HG02798 (cell line): ENCODE data around the gene AUTS2.

Experiments
- ATAC-seq: cut with Tn5 transposase; IDR thresholded peaks from one replicate; pipeline ENCODE4 v1.9.1; 2021; ENCODE audit warnings: mild to moderate bottlenecking; ENCODE audit not compliant: unreplicated experiment, poor library complexity

Gene AUTS2

DNA sequence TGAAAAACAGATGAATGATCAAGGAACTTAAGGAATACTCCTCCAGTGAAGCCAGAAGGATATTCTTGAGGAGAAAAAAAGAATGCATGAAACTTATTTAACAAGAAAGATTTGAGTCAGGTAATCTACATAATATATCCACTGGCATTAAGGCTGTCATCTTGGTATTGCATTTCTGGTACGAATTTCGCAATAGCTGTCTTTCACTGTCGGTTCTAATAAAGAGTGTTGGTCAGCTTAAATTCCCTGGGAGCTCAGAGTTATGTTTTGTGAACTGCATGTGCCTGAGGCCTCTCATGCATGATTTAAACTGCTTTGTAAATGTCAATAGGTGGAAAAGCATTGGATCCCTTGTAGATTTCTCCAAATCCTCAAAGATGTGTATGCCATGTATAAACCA is 968.4 kb downstream of the AUTS2 start:
- no peak for ATAC-seq

DNA sequence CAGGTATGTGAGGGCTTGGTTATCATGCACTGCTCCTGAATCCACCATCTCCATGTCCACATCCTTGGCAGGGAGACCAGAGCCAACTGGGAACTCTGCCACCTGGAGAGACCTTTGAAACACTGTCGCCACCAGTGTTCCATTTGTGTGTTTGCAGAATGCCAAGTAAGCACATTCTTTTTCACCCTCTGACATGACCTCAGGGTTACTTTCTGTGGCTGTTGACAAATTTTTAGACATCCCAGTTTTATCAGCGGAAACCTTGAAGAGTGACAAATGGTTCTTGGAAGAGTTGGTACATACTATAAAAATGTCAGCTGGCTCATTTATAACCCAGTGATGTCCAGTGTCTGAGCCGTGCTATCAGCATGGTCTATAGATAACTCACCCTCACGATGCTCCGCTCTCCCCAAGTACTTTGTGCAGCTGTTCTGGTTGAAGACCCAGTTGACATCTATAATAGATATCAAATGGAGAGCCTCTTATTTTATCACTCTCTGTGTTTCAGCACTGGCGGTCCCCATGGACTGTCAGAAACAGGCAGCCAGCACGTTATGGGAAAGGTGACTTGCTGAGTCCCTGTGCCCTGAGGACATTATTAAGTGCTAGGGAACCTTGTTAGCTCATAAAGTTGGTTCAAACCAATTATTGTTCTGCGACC is 970.5 kb downstream of the AUTS2 start:
- no peak for ATAC-seq

DNA sequence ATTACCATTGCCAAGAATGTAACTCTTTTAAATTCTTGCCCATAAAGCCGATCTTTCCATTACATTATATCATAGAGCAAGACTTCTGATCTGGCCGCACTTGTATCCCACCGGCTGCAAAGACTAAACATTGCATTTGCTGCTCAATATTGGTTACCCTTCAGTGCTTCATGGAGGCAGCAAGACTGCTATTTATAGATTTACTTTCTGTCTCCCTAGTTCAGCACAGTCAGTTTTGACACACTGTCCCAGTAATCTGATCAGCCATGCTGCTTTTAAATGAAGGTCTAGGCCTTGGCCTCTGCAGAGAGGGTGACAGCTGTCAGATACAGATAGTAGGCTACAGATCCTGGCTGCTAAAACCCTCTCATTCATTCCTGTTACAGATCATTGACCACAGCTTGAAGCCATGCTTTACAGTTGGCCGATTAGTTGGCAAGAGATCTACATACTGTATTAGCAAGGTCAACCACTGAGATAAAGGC is 971.1 kb downstream of the AUTS2 start:
- ATAC-seq, result no peak

DNA sequence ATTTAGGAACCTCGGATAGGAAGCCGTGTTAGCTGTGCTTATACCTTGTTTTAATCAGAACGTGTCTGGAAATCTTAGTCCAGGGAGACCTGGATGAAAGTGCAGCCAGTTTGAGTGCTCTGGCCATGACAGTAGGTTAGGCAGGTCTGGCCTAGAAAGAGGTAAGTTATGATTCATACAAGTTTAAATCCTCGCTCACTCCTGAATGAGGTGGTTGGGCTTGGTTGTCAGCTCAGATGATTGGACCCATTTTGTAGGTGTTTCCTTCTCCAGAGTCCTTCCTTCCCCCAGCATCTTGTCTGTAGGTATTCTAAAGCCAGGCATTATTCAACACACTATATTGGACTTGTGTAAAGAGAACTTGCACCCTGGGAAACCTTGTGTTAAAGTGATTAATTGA is 971.8 kb downstream of the AUTS2 start:
- no peak for ATAC-seq

DNA sequence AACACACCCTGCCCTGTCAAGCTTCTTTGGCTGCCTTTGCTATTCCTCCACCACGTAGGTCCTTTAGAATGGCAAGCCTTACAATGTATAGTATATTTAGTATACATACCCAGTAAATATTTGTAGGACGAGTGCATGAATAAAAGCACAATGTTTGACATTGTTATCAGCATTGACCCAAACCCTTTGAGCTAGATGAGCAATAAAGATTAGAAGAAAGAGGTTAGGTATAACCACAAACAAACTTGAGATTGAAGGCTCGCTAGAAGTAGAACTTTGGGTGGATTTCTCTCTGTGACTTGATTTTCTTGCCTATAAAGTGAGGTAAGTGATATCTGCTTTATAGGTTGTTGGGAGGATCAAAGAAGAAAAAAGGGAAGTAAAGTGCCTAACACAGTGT is 972.7 kb downstream of the AUTS2 start:
- no peak for ATAC-seq

DNA sequence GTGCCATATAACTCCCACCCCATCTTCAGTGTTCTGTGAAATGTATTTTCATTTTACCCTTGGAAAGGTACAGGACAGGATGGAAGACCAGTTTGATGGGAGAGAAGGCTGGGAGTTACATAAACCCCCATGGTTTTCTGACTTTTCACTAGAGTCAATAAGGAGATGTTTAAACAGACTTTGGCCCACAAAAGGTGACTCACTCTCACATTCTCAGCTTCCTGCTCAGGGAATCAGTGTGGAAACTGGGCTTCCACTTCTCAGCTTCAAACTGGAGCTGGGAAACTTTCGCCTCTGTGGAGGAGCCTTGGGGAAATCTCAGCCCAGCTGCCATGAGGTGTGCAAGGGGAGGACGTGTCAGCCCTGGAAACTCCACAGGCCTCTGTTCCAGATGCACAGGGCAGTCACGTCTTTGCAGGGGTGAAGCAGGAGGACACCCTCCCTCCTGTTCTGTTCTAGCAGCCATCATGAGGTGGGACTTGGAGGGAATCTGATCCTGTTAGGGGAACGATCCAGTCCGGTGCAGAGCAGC is 973.2 kb downstream of the AUTS2 start:
- ATAC-seq, result no peak

DNA sequence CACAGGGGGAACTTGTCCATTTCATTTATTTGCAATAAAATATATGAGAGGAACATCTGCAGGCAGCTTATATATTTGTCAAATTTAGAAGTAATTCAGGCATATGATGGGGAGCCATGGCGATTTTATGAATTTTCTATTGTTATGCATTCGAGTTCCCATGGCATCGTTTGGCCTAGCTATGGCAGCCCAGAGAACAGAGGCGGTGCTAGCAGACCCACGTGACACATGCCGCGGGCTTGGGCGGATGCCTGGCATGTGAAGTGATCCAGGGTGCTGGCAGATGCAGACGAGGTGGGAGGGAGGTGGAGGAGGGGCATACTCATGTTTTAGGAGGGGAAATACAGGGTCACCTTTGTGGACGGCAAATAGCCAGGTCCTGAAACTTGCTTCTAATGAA is 973.7 kb downstream of the AUTS2 start:
- no peak for ATAC-seq

DNA sequence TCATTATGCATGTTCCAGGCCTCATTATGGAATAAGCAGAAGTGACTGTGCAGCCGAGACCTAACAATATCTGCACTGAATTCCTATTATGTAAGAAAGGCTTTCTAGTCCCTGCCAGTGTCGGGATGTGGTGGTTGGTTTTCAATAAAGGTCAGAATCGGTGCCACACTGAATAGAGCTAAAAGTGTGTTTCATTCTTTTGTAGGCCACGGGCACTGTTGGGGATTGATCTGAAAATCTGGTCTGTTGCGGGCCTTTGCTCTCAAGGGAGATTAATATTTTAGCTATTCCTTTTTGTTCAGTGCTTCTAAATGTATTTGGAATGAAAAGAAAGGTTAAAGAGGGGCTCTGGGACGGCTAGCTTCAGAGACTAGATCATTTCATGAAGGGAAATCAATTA is 974.3 kb downstream of the AUTS2 start:
- no peak for ATAC-seq

DNA sequence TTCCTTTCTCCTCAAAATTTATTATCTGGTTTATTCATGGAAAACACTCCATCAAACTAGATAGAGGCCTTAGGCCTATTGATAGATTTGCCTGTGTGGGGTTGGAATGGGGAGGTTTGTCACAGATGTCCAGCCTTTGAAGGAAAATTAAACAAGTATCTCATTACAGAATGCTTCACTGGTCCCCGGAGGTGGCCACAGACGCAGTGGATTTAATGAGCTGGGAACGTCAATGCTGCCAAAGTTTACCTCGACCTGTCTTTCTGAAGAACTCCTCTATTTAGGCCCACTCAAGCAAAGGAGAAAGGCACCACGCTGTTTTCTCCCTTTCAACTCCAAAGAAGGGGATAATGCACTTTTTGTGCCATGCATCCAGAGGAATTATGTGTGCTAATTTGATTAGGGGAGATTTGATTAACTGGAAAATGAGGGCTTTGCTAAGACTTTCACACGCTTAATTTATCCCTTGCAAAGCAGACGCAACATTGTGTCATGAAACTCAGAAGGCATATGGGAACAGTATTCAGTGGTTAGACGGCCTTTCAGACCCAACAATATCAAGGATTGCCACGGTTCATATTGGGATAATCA is 974.9 kb downstream of the AUTS2 start:
- no peak for ATAC-seq

DNA sequence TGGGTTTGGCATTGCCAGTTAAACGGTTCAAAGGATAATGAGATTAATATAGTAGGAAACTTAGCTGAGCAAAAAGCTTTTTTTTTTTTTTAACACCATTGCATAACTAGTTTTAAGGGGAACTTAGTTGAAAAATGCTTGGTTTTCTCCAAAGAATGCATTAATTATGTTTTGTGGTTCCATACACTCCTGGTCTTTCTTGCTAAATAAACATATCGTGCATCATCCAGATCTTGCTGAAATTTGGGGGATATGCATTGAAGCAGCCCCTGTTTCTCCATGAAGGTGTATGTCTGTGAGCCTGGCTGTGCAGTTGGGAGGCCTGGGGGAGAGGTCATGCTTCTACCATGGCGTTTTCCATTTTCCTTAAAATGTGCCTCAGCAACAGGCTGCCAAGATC is 975.4 kb downstream of the AUTS2 start:
- no peak for ATAC-seq

DNA sequence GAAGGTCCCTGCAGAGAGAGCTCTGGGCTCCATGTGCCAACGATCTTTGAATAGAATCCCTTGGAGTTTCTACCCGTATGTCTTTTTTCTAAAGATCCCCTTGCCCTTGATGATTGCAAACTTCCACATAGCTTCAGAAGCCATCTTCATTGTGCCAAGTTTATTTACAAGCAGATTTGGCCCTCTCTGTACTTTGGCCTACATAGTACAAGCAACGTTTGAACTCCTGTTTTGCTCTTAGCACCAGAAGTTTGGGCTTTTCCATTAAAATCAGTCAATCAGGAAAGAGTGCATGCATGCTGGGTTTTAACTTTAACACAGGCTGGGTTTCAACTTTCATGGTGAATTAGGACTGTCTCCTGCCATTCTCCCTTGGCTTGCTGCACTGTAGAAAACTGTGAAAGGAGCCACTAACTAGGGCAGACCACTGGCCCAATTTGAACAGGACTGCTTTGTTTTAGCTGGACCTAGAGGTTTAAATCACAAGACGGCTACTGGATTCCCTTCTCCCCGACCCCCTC is 976.1 kb downstream of the AUTS2 start:
- no peak for ATAC-seq

DNA sequence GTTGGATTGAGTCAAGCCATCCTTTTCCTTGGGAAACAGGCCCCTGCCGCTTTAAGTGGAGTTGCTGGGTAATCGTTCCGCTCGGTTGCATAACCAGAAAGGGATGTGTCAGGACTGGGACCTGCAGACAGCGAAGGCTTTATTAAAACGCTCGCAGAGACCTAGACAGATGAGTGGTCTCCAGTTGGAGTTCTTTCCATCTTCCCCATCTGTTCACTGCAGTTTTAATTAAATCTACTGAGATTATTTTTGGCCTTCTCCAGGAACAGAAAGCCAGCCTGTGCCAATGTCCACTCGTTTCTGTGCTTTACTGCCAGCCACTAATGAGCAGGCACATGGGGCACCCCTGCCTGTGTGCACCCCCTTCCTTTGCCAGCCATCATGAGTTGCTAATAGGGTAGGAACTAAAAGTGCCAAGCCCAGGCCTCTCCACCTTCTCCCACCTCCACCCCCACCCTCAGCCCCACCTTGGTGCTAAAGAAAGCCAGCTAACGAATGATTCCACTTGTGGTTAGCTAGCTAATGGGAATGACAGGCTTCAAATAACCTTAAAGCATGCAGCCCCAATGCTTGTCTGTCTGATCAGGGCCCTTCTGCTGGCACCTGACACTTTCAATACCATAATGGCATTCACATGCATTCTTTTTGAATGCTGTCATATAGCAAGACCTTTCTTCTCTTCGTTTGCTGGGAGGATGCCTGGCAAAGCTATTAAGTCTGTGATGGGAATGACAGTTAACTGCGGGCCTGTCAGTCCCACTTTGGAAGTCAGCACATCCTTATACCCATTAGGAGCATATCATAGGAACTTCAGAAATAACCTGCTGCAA is 976.9 kb downstream of the AUTS2 start:
- ATAC-seq, result no peak

DNA sequence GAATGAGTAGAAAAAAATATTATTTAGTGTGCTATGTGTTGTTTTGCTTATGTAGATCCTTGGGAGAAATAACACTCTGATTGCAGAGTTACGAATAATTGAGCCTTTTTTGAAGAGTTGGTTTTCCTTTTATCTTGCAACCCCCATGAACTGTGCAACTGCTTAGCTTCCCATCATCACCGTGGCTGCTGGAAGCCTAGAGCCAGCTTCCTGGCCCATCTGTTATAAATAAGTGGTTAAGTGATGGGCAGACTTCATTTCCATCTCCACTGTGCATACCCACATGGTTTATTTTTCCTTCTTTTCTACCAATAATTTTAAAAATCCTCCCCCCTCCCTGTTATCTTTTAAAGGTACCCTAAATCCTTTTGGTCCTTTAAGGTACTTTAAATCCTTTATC is 978.8 kb downstream of the AUTS2 start:
- ATAC-seq, result no peak

DNA sequence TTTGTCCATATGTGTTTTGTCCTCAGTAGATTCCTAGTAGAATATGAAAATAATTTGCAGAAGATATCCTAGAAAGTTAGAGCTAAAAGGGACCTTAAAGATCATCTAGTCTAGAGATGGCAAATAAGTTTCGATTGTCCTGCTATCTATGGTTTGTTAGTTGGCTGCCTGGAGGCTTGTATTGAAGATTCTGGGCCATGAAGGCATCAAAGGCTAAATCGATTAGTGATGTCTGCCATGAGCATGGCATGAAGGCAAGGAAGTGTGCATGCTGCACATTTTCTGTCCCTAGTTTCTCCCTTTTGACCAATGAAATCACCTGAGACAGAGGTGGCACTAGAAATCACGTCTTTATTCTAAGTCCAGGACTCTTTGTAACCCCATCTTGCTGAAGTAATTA is 979.9 kb downstream of the AUTS2 start:
- no peak for ATAC-seq

DNA sequence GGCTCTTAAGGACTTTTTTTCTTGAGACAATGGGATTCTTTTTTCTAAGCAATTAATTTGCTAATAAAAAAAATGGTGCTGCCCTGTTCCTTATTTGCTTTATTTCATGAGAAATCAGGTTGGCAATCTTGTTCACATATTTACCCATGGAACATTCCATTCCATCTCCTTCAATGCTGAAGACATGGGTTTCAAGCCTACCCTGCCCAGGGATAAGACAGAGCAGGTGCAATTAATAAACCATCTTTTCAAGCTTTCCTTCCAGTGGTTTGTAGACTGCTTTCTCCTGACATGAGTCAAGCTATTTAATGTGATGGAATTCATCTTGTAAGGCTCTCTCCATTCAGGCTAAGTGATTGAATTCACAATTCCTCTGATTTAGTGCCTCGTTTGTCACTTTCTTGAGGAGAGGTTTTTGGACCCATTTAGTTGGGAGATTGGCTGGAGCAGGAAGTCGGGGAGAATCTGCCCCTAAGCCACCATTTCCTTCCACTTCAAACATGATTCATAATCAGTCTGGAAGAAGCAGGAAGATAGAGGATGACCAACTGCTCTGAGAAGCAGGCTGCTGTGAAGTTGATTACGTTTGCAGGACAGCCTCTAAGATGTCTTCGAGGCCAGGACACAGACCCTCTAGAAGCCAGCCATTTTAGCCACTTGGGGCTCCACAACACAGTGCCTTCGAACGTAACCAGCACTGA is 981.3 kb downstream of the AUTS2 start:
- ATAC-seq, result no peak

DNA sequence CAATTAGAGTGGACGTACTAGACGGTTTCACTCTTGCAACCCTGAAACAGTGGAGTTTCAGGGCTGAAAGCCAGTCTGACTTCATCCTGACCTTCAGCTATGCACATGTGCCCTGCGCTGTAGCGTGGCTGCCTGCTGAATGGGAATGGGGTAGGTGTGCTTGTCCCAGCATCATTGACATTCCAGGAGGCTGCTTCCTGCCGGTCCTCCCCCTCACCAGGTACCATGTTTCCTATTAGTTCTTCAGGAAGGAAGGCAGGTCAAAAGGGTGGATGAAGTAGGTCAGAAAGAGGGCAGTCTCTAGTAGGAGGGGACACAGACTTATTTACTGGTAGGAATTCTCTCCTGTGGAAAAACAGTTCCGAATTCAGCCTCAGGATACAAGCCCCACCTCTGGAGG is 981.9 kb downstream of the AUTS2 start:
- ATAC-seq, result no peak

DNA sequence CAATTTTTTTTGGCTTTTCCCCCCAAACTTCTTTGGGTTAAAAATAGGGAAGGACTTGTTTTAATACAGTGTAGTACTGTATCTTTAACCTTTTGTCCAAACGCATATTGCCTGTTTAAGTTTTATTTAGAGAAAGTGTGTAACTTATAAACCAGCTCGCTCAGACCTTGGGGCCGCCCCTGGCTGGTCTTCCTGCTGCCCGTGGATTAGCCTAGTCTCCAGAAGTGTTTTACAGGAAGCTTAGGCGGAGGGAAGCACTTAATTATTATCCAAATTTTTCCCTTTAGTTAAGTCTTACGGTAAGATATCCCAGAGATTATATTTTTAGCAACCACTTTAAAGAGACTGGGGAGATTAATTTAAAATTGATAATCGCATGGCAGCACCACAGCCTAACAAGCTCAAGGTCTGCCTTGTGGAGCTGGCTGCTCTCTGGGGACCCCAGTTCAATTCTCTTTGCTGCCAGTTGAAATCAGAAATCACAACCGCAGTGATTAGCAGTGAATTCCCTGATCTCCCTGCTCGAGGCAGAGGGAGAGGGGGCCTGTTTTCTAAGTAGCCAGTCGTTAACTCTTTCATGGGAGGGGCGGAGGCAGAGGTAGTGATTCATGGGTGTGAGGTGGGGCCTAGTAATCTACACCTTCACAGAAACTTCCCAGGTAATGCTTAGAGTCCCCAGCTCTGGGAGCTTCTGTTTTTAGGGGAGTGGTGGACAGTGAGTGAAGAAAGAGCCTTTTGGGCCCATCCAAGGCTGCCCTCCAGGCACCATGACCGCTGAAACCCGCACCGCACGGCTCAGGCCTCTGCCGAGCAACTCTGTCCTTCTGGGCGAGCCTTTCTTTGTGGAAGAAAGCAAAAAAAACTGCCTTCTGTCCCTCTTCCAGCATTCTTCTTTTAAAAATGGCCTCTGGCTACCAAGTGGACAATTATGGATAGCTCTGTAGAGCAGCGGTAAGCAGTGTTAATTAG is 984.9 kb downstream of the AUTS2 start:
- ATAC-seq, result no peak

DNA sequence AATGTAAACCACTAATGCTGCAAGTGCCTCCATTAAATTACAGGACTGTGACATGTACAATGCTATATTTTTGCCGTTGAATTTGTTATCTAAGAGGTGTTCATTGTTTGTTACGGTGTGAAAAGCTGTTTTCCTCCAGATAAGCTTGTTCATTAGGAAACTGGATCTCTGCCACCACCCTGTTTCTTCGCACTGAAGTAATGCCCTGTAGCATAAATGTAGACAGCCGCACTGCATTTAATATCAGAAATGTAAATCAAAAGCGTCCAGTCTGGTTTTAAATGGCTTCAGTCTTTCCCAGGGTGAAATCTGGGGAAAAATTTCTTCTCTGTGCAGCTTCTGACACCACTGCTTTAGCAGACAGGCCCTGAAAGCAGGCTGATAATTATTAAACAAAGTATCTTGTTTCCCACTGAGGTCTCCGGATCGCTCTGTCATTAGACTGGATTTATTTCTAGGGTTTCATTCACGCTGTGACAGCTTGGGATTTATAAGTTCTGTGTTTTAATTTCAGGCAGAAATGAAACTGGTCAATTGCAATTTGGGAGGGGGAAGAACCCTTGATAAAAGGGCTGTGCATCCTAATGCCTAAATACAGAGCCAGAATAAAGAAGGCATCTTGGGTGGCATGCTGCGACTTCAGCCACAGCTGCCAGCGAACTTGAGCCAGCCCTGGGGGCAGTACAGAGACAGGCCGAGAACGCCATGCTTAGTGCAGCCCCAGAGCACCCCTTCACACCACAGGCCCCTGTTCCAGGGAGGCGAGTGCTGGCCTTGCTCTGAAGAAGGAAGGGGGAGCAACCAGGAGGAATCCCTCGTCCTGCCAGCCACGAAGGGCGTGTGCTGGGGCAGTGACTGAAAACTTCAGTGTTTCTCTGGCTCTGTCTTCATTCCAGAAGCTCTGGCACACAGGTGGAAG is 985.9 kb downstream of the AUTS2 start:
- no peak for ATAC-seq
